Adrenal gland (tissue), 5 donors: ENCODE results near the gene ABL1.

Source experiments
- CTCF ChIP-seq, 6 experiments: fragments of 450-650 bp in 4 of 6; fragments of 200-600 bp in 2 of 6; sonication (generic) in 1 of 6; IDR thresholded peaks; 1 replicate in 5 of 6; 2 replicates in 1 of 6; pipeline versions ENCODE4 v1.5.1 to v1.8.0; 2016 to 2021; ENCODE audit warnings: antibody characterized with exemption in 6 of 6, mild to moderate bottlenecking in 2 of 6, moderate library complexity in 1 of 6
- POLR2A ChIP-seq, 2 donors: fragments of 450-650 bp; IDR thresholded peaks; one replicate each; pipeline ENCODE4 v1.6.1; 2017; ENCODE audit warnings: antibody characterized with exemption in 2 of 2, mild to moderate bottlenecking in 2 of 2, moderate library complexity in 1 of 2
- donor health status: DM: no; HTN: no; CAD: no.

GRCh38 chr9:130870491-130871381, 35.7 kb downstream of the ABL1 start:
- no peak for TF ChIP-seq CTCF (IDR thresholded peaks at IDR 0.05)
- no peak for TF ChIP-seq POLR2A (IDR thresholded peaks at IDR 0.05)
